Liver (tissue), 9 donors: ENCODE data around the gene MAPRE2. TPM values are rescaled to one million over a fixed set of nuclear protein-coding genes. Genes with fewer than 3 reads are reported as not detected.

Experiments
- DNase-seq: peaks from one replicate; pipeline ENCODE4 v3.0.0-alpha.2; 2017; ENCODE audit warnings: low spot score
- H3K27ac ChIP-seq, 2 donors: one replicate each; pipeline ENCODE4 v1.7.0; 2013; ENCODE audit warnings: inconsistent platforms in 2 of 2, low read length in 2 of 2, control low read depth in 1 of 2, low read depth in 1 of 2, mild to moderate bottlenecking in 1 of 2
- H3K27me3 ChIP-seq, 4 donors: one replicate each; pipeline versions ENCODE4 v1.6.1 to v1.7.0; 2013; ENCODE audit warnings: low read length in 3 of 4, inconsistent platforms in 1 of 4, mild to moderate bottlenecking in 1 of 4, moderate library complexity in 1 of 4; ENCODE audit not compliant: control insufficient read depth in 4 of 4, insufficient read depth in 4 of 4
- H3K36me3 ChIP-seq, 4 donors: one replicate each; pipeline versions ENCODE4 v1.6.1 to v1.7.0; 2013; ENCODE audit warnings: low read length in 3 of 4, mild to moderate bottlenecking in 3 of 4, low read depth in 1 of 4, moderate library complexity in 1 of 4; ENCODE audit not compliant: control insufficient read depth in 4 of 4, insufficient read depth in 3 of 4
- H3K4me1 ChIP-seq, 4 donors: one replicate each; pipeline versions ENCODE4 v1.6.1 to v1.7.0; 2013; ENCODE audit warnings: low read length in 3 of 4, mild to moderate bottlenecking in 3 of 4, moderate library complexity in 1 of 4; ENCODE audit not compliant: control insufficient read depth in 4 of 4, insufficient read depth in 4 of 4
- H3K4me3 ChIP-seq, 3 donors: one replicate each; pipeline versions ENCODE4 v1.6.1 to v1.7.0; 2013; ENCODE audit warnings: low read length in 3 of 3, control low read depth in 1 of 3, low read depth in 1 of 3, mild to moderate bottlenecking in 1 of 3
- H3K9ac ChIP-seq, 2 donors: one replicate each; pipeline ENCODE4 v1.7.0; 2013; ENCODE audit warnings: low read length in 2 of 2, mild to moderate bottlenecking in 2 of 2, moderate library complexity in 2 of 2, control low read depth in 1 of 2, low read depth in 1 of 2
- H3K9me3 ChIP-seq, 4 donors: one replicate each; pipeline versions ENCODE4 v1.6.1 to v1.7.0; 2013; ENCODE audit warnings: low read length in 3 of 4; ENCODE audit not compliant: control insufficient read depth in 4 of 4
- ATF3 ChIP-seq: IDR thresholded peaks from 2 replicates; pipeline ENCODE4 v1.6.1; 2016; ENCODE audit warnings: antibody characterized with exemption
- EGR1 ChIP-seq, 2 donors: IDR thresholded peaks; 2 replicates each; pipeline ENCODE4 v1.6.1; 2016 to 2018; ENCODE audit warnings: antibody characterized with exemption in 2 of 2, low read depth in 2 of 2
- FOXA1 ChIP-seq: IDR thresholded peaks from 2 replicates; pipeline ENCODE4 v1.6.1; 2016; ENCODE audit warnings: antibody characterized with exemption
- FOXA2 ChIP-seq: IDR thresholded peaks from 2 replicates; pipeline ENCODE4 v1.6.1; 2016; ENCODE audit warnings: antibody characterized with exemption
- GABPA ChIP-seq, 2 donors: IDR thresholded peaks in 1 of 2; conservative IDR thresholded peaks in 1 of 2; 2 replicates each; pipeline ENCODE4 v1.6.1; 2016; ENCODE audit warnings: antibody characterized with exemption in 2 of 2, mild to moderate bottlenecking in 1 of 2, moderate library complexity in 1 of 2
- HNF4A ChIP-seq, 2 donors: conservative IDR thresholded peaks; 2 replicates each; pipeline ENCODE4 v1.6.1; 2016; ENCODE audit warnings: antibody characterized with exemption in 2 of 2, mild to moderate bottlenecking in 2 of 2
- HNF4G ChIP-seq: IDR thresholded peaks from 2 replicates; pipeline ENCODE4 v1.6.1; 2016; ENCODE audit warnings: antibody characterized with exemption
- JUND ChIP-seq, 2 donors: IDR thresholded peaks; 2 replicates each; pipeline ENCODE4 v1.6.1; 2016; ENCODE audit warnings: antibody characterized with exemption in 2 of 2
- NR2F2 ChIP-seq: IDR thresholded peaks from 2 replicates; pipeline ENCODE4 v1.6.1; 2016; ENCODE audit warnings: antibody characterized with exemption
- RAD21 ChIP-seq, 2 donors: IDR thresholded peaks; 2 replicates each; pipeline ENCODE4 v1.6.1; 2016; ENCODE audit warnings: antibody characterized with exemption in 2 of 2, mild to moderate bottlenecking in 2 of 2
- RXRA ChIP-seq, 2 donors: IDR thresholded peaks; 2 replicates each; pipeline ENCODE4 v1.6.1; 2017 to 2018; ENCODE audit warnings: antibody characterized with exemption in 2 of 2, mild to moderate bottlenecking in 1 of 2
- SP1 ChIP-seq: IDR thresholded peaks from 2 replicates; pipeline ENCODE4 v1.6.1; 2018; ENCODE audit warnings: antibody characterized with exemption, mild to moderate bottlenecking
- TAF1 ChIP-seq: conservative IDR thresholded peaks from 2 replicates; pipeline ENCODE4 v1.6.1; 2016; ENCODE audit warnings: antibody characterized with exemption, mild to moderate bottlenecking
- YY1 ChIP-seq: IDR thresholded peaks from 2 replicates; pipeline ENCODE4 v1.6.1; 2016; ENCODE audit warnings: antibody characterized with exemption, mild to moderate bottlenecking
- ZBTB33 ChIP-seq: IDR thresholded peaks from 2 replicates; pipeline ENCODE4 v1.6.1; 2016; ENCODE audit warnings: antibody characterized with exemption
- WGBS: extraction: QIAGEN DNeasy Blood & Tissue Kit; methylation state at CpG from one replicate; pipeline ENCODE4 v1.1.7; 2013; 5-methylcytosine and 5-hydroxymethylcytosine counted together
- polyA plus RNA-seq, 2 donors: library from polyadenylated mRNA; stranded (reverse) in 1 of 2; unstranded in 1 of 2; fragments of 200-250 nt in 1 of 2; fragments of >200 nt in 1 of 2; fragmentation: Nextera tagmentation in 1 of 2; extraction: Ambion mirVana in 1 of 2; gene quantifications; one replicate each; pipeline versions ENCODE4 v1.2.1 to v1.2.3, GENCODE V29; 2013 to 2015
- total RNA-seq, 2 donors: library from RNA; depleted of rRNA; stranded (reverse); fragments of >200 nt; gene quantifications; one replicate each; pipeline ENCODE4 v1.2.3, GENCODE V29; 2014
- TF ChIP-seq, protein P1 (sequence below): IDR thresholded peaks from 2 replicates; pipeline ENCODE4 v1.6.1; 2016; ENCODE audit warnings: antibody characterized with exemption, mild to moderate bottlenecking
- TF ChIP-seq, protein P2 (sequence below): fragments of 150-350 bp; IDR thresholded peaks from 2 replicates; pipeline ENCODE4 v1.5.1; 2017; ENCODE audit warnings: improper control_type of control experiment, low read depth, low read length; ENCODE audit not compliant: missing input control
- TF ChIP-seq, protein P3 (sequence below): IDR thresholded peaks from 2 replicates; pipeline ENCODE4 v1.6.1; 2016; ENCODE audit warnings: antibody characterized with exemption
- donor health status: healthy.
- donor health status: healthy.
- donor health status: healthy.
- donor health status: healthy.
- donor health status: healthy.

MAPRE2 gene
- total and polyA plus RNA-seq, 4 donors = 7.9 to 12.8 (median 11.0) TPM

DNA sequence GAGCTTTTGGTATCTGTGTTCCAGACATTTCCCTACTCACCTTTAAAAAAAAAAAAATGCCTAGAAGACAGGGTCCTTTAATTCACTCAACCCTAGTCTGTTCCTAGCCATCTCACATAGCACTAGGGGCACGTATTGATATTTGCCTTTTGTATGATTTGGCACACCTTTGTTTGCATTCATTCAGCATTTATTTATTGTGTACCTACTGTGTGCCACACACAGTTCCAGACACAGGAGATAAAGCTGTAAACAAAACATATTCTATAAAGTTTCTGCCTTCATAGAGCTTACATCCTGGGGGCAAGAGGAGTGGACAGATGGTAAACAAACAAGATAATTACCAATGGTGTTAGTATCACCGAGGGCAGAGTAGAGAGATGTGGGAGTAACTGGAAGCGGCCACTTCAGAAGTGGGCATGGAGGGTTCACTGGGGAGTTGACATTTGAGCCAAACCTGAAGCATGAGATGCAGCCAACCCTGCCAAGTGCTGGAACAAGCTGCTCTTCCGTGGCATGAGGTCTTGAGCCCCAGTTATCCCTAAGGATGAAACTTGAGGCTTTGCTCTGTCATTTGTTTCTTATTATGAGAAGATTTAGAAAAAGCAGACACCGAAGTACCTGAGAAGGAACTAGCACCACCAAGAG lies 18.2 kb downstream of the MAPRE2 start:
- H3K4me1 ChIP-seq = peaks cover 3 to 43% (median 33%) of the 10 kb centered on the region in 4 donors
- H3K9ac ChIP-seq = no peak overlapping the region
- peak overlapping the region; percentile 66 to 67 for H3K27ac ChIP-seq
- no peaks in the 10 kb centered on the region for H3K9me3 ChIP-seq
- H3K27me3 ChIP-seq = no peaks in the 10 kb centered on the region
- TF ChIP-seq ATF3 = no peak
- no peak for TF ChIP-seq RAD21 (IDR thresholded peaks at IDR 0.05)
- no peak for TF ChIP-seq EGR1 (IDR thresholded peaks at IDR 0.05; ENCODE audit: low read depth in 2 of 2)
- TF ChIP-seq, protein P1, sequence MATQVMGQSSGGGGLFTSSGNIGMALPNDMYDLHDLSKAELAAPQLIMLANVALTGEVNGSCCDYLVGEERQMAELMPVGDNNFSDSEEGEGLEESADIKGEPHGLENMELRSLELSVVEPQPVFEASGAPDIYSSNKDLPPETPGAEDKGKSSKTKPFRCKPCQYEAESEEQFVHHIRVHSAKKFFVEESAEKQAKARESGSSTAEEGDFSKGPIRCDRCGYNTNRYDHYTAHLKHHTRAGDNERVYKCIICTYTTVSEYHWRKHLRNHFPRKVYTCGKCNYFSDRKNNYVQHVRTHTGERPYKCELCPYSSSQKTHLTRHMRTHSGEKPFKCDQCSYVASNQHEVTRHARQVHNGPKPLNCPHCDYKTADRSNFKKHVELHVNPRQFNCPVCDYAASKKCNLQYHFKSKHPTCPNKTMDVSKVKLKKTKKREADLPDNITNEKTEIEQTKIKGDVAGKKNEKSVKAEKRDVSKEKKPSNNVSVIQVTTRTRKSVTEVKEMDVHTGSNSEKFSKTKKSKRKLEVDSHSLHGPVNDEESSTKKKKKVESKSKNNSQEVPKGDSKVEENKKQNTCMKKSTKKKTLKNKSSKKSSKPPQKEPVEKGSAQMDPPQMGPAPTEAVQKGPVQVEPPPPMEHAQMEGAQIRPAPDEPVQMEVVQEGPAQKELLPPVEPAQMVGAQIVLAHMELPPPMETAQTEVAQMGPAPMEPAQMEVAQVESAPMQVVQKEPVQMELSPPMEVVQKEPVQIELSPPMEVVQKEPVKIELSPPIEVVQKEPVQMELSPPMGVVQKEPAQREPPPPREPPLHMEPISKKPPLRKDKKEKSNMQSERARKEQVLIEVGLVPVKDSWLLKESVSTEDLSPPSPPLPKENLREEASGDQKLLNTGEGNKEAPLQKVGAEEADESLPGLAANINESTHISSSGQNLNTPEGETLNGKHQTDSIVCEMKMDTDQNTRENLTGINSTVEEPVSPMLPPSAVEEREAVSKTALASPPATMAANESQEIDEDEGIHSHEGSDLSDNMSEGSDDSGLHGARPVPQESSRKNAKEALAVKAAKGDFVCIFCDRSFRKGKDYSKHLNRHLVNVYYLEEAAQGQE = no peak
- TF ChIP-seq FOXA2 = no peak
- TF ChIP-seq RXRA (IDR thresholded peaks at IDR 0.05) = no peak
- TF ChIP-seq FOXA1 = no peak
- TF ChIP-seq, protein P2, sequence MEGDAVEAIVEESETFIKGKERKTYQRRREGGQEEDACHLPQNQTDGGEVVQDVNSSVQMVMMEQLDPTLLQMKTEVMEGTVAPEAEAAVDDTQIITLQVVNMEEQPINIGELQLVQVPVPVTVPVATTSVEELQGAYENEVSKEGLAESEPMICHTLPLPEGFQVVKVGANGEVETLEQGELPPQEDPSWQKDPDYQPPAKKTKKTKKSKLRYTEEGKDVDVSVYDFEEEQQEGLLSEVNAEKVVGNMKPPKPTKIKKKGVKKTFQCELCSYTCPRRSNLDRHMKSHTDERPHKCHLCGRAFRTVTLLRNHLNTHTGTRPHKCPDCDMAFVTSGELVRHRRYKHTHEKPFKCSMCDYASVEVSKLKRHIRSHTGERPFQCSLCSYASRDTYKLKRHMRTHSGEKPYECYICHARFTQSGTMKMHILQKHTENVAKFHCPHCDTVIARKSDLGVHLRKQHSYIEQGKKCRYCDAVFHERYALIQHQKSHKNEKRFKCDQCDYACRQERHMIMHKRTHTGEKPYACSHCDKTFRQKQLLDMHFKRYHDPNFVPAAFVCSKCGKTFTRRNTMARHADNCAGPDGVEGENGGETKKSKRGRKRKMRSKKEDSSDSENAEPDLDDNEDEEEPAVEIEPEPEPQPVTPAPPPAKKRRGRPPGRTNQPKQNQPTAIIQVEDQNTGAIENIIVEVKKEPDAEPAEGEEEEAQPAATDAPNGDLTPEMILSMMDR = no peak
- TF ChIP-seq, protein P3, sequence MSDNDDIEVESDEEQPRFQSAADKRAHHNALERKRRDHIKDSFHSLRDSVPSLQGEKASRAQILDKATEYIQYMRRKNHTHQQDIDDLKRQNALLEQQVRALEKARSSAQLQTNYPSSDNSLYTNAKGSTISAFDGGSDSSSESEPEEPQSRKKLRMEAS = no peak
- no peak for TF ChIP-seq GABPA (IDR thresholded peaks at IDR 0.05 in 1 of 2, conservative IDR thresholded peaks at IDR 0.05 in 1 of 2)
- TF ChIP-seq SP1 = no peak
- TF ChIP-seq JUND (IDR thresholded peaks at IDR 0.05) = no peak
- TF ChIP-seq HNF4A (conservative IDR thresholded peaks at IDR 0.05) = no peak
- no peak for TF ChIP-seq ZBTB33
- TF ChIP-seq NR2F2 = no peak
- TF ChIP-seq HNF4G = no peak
- TF ChIP-seq TAF1 = no peak
- TF ChIP-seq YY1 = no peak
- no peak for DNase-seq
- H3K4me3 ChIP-seq = no peak overlapping the region
- WGBS = 73% methylated on average over 5 of the region's 5 CpGs
- H3K36me3 ChIP-seq = no peaks in the 10 kb centered on the region
